ENCODE data around the gene NEK6.
A peak's percentile ranks its signal among the peaks of the same experiment; 100 is the strongest.
"Not testable (repeated sequence)": the region's sequence is repeated elsewhere in the genome, so short reads cannot be mapped to it uniquely, and the experiment has no call there.

Gene NEK6

DNA sequence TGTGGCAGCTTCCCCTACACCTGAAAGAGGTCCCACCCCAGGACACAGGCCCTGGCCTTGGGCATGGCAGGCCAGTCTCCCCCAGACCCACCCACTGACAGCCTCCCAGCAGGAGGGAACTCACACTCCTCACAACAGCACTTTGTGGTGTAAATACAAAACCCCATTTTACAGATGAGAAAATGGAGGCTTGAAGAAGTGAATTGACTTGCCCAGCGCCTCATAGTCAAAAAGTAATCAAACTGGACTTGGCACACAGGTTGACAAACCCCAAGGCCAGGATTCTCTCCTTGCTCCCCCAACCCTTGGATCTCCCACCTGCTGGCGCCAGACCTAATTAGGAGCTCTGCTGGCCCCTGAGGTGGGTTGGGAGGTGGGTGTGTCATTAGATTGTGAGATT lies 29.2 kb upstream of the NEK6 start:
- DNase-seq (ENCODE audit: low read depth) = no peak

DNA sequence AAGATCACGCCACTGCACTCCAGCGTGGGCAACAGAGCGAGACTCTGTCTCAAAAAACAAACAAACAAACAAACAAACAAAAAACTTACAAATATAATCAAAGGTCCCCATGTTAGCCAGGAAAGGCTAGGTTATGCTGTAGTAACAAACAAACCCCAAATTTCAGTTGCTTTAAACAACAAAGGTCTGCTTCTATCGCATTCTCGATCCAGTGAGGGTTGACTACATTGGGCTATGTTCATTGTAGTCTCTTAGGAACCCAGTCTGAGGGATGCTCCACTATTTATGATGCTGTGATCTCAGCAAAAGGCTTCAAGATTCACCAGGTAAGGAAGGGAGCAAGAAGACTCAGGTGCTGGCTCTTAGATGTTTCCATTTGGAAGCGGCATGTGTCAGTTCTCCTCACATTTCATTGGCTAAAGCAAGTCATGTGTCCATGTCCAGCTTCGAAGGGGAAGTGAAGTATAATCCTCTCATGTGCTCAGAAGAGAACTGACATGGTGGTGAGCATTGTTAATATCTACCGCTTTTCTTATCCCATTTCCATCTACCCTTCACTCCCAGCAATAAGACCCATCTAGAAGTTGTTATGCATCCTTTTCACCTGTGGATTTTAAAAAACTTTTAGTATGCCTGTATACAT lies 26.5 kb upstream of the NEK6 start:
- no peak for DNase-seq (ENCODE audit: low read depth)

DNA sequence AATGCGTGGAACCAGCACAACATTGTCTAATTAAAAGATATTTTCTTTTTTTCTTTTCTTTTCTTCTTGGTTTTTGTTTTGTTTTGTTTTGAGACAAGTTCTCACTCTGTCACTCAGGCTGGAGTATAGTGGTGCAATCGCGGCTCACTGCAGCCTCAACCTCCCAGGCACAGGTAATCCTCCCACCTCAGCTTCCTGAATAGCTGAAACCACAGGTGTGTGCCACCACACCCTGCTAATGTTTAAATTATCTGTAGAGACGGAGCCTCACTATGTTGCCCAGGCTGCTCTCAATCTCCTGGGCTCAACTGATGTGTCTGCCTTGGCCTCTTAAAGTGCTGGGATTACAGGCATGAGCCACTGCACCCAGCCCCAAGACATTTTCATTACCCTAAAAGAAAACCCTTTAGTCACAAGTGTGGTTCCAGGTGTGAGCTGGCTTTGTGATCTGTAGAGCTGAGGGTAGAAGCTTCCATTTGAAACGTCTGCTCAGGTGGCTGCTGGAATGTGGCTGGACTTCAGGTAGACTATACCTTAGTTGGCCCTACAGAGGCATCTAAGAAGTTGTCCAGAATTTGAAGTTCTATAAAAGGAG lies 19.1 kb upstream of the NEK6 start:
- DNase-seq (ENCODE audit: low read depth) = no peak

DNA sequence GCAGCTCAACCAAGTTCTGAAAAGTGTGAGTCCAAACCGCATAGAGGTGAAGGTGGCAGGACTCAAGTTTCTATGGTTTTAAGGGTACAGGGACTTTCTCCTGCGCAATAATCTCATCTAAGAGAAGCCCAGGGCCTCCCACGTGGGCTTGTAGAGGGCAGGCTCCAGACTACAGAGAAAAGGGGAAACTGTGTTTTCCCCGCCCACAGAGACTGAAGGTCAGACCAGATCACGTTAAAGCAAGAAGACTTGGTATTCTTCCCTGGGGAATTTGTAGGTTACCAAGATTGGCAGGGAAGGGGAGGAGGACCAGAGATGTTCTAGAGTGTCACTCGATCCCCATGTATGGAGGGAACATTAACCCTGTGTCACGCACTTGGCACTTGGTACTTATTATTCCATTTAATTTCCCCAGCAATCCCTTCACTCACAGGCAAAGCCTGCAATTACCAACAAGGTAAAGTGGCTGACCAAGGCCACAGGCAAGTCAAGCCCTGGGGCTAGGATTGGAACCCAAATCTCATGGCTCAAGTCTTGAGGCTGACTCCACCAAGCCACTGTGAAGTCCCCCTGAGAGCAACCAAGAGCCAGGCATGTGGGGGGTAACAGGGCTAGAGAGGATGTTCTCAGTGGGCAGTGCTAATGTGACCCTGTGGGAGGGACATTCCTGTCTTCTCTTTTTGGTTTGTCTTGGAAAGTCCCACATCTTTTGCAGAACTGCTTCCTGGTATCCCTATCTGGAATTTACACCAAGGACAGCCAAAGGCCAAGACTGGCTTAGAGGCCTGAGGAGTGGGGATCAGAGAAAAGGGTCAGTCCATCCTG lies 18.3 kb upstream of the NEK6 start:
- DNase-seq (ENCODE audit: low read depth) = no peak

DNA sequence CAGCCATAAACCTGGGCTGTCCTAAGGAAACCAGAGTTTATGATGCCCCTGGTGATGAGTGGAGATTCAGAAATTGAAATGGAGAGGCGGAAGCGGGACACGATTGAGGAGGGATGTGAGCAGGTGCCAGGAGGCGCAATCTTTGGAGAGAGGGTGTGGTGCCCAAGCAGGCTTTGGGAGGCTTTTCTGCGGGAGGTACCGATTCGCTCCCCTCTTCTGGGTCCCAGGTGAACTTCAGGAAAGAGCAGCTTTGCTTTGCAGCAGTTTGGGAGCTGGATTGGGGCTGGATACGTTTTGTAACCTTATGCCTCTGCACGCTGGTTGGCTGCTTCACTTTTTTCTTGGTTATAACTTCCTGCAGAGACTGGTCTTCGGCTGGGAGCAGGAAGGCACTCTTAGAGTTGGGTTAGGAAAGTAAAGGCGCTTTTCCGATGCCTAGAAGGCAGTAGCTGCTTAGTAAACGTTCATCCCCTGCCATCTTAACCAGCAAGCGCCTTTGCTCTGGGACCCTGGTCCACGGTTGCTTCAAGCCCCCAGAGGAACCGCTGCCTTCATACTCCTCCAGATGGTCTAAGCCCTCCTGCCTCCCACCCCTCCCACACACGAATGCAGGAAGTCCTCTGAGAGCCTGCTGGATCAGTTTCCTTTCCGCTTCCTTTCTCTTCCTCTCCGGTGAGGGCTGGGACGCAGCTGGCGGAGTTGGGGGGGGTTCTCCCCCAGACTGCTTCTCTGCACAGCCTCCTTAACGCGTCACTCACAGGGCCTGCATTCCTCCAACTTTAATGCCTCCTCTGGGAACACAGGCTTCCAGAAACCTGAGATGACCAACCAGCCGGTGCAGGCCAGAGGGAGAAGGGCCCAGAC lies 15.2 kb upstream of the NEK6 start:
- peak; percentile 34 for DNase-seq (ENCODE audit: low read depth)

DNA sequence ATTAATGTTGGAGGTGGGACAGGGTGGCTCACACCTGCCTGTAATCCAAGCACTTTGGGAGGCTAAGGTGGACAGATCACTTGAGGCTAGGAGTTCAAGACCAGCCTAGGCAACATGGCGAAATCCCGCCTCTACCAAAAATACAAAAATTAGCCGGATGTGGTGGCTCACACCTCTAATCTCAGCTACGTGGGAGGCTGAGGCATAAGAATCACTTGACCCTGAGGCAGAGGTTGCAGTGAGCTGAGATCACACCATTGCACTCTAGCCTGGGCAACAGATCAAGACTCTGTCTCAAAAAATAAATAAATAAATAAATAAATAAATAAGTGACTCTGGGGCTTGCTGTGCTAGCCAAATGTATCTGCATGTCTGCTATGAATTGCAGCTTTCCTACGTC lies 10.4 kb upstream of the NEK6 start:
- not testable (repeated sequence) for DNase-seq (ENCODE audit: low read depth)

DNA sequence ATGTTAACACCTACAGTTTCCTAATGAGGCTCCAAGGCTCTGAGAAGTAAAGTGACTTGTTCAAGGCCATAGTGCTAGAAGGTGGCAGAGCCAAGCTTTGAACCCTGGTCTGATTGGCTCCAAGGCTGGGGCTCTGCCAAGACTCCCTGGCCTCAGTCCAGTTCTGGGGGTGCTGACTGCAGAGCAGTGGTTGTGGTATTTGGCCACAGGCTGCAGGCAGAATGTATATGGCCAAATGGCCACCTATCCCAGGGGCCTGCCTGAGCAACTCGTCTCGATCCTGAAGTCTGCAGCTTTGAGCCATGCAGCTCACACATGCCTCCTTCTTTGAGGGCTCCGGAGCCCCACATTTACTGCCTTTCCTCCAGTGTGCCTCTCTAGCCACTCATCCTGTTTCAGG lies 9.7 kb upstream of the NEK6 start:
- DNase-seq (ENCODE audit: low read depth) = no peak

DNA sequence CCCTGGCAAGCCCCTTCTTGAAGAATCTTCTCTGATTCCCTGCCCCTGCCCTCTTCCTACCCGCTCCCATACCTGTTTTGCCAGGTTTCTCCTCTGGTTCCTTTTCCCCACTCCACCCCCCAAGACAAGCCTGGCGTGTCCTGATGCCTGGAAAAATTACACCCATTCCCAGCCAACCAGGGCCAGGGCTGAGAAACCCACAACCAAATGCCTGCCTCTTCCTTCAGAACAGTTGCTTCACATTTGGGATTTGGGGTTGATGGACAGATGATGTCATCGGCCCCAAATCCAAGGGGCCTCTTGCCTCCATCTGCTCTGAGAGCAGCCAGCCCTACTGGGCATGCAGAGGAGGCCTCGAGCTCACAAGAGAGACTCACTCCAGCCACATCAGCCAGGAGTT lies 8.8 kb upstream of the NEK6 start:
- no peak for DNase-seq (ENCODE audit: low read depth)

DNA sequence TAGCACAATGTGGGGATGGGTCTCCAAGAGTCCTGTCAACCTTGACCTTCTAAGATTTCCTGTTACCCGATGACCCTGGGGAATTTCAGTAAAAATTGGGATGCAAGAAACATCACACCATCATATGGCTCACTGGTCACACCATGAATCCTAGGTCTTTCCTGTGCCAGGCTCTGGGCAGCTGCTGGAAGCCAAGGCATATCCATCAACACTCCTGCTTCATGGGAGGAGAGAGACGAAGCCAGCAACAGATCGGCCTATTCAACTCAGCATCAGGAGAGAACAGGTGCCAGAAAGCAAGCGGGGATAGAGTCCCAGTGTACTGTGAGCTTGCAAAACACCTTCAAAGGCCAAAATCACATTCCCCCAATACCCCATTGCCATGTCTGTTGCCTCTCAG lies 6.5 kb upstream of the NEK6 start:
- no peak for DNase-seq (ENCODE audit: low read depth)

DNA sequence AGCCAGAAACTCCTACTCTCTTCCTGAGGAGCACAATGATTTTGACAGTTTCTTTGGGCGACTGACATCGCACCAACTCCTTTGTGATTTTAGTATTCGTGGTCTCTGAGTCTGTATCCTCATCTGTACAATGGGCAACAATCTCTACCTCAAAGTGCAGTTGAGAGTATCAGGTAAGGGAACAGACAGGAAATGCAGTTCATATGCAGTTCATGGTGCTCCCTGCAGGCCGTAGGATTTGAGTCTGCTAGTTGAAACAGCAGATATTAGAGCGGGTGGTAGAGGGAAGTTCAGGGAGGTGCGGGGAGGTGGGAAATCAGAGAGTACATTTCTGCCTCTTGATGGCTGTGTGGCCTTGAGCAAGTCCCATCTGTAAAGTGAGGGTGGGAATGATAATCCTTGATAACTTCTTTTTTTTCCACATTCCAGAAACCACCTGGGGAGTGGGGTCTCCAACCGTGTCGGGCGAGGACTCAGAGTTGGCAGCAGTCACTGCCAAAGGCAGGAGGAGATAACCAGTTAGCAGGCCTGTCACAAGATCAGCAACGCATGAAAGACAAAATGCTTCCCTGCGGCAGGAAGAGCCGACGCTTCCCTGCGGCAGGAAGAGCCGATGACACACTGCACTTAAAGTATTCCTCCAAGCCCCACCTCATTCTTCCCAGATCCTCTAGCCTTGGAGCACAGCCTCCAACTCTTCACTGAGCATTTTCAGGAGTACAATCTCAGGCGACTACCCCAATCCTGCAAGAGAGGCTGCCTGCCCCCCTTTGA lies 6.0 kb upstream of the NEK6 start:
- DNase-seq (ENCODE audit: low read depth) = peak; percentile 91

DNA sequence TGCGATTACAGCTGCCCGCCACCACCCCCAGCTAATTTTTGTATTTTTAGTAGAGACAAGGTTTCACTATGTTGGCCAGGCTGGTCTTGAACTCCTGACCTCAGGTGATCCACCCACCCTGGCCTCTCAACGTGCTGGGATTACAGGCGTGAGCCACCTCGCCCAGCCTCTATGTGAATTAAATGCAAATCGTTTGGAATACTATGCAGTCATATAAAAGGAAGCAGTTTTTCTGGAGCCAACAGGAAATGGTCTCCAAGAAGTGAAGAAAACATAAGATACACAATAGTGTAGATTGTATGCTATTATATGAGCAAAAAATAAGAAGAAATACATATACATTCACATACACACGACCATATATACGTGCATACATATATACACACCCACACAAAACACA lies 4.9 kb upstream of the NEK6 start:
- DNase-seq (ENCODE audit: low read depth) = not testable (repeated sequence)

DNA sequence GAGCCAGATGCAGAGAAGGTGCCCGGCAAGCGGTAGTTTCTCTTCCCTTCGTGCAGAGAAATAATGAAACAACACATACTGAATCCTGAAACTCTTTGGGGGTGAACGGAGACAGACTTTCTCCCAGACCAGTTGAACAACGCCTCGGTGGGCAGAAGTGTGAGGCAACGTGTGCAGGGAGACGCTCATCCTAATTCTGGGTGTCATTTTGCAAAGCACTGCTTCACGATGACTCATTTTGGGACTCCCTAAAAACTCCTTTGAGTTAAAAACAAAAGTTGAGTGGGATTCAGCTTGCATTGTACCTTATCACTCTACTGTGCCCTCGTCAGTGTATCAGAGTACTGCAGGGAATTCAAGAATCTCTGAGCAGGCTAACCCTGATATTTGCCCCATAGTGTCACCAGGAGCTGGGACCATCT lies 3.5 kb upstream of the NEK6 start:
- no peak for DNase-seq (ENCODE audit: low read depth)

DNA sequence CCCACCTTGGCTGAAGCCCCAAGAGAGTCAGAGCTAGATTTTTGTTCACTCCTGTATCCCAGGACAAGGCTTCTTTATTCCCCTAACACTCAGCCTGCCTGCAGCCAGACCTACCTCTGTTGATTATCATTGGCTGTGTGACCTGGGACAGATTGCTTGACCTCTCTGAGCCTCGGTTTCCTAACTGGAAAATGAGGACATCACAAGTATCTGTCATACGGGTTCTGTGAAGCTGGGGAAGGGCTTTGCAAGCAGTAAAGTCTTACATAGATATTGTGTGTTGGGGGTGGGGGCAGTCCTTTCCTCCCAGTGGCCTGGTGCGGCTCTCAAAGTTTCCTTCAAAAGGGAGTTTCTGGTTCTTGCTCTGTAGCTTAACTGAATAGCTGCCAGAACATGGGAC lies 2.5 kb upstream of the NEK6 start:
- no peak for DNase-seq (ENCODE audit: low read depth)

DNA sequence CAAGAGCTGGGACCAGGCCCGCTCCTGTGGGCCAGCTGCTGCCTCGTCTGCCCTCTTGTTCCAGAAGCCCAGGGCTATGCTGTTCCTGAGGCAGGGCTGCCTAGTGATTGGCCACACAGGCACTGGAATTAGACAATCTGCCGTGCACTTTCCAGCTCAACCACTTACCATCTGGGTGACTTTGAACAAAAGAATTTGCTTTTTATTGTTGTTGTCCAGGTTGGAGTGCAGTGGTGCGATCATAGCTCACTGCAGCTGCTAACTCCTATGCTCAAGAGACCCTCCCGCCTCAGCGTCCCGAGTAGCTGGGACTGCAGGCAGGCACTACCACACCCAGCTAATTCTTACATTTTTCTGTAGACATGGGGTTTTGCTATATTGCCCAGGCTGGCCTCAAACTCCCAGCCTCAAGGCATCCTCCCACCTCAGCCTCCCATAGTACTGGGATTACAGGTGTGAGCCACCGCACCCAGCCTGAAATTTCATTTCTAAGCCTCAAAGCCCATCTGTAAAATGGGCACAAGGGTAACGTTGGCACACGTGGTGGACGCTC lies 1.2 kb upstream of the NEK6 start:
- DNase-seq (ENCODE audit: low read depth) = peak; percentile 95

DNA sequence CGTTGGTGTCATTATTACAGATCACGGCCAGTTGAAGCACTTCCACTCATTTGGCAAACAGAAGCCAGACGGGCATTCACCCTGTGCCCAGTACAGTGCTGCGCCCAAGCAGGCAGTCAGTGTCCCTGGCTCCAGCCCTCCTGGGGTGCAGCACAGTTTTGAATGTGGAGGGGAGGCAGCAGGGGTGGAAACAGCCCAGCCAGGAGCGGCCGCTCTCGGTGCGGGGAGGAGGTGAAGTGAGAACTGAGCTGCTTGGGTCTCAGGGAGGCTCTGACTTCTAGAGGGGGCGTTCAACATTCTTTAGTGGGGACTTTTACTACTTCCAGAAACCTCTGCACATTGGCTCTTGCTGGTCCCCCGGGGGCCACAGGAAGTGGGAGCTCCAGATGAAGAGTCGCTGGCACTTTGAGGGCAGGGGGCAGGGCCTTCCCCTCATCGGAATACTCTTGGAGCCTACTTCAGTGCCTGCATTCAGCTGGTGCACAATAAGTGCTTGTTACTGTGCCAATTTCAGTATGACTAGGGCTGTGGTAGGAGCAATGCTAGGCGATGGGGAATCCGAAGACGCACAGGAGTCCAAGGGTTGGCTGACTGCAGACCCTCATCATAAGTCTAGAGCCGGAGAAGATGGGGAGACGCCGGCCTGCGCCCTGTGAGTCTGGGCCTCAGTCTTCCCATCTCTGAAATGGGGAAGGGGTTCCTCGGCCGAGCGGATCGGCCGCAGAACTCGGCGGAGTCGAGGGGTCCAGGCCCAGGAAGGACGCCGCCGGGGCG lies 492 bp upstream of the NEK6 start:
- DNase-seq (ENCODE audit: low read depth) = peak; percentile 42

DNA sequence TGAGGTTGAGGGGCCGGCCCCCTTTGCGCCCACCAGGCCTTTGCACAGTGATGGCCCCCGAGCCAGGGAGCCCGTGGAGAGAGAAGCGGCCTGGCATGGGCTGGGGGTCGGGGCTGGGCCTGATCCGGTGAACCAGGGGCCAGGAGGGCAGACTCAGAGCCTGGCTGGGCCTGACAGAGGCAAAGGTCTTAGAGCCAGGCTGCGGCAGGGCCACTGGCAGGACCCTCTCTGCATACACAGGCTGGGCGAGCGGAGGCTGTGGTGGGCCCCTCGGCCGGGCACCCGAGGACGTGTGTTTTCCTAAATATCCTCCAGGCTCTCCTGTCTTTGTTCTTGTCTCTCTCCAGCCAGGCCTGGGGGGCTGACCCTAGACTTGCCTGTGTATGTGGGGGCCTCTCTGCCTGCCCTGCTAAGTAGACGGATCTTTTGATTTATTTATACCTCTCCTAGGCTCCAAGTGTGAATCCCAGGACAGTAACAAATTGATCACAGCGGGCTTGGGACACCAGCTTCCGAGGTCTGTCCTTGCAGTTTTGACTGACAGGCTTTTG lies 933 bp downstream of the NEK6 start:
- peak; percentile 50 for DNase-seq (ENCODE audit: low read depth)

DNA sequence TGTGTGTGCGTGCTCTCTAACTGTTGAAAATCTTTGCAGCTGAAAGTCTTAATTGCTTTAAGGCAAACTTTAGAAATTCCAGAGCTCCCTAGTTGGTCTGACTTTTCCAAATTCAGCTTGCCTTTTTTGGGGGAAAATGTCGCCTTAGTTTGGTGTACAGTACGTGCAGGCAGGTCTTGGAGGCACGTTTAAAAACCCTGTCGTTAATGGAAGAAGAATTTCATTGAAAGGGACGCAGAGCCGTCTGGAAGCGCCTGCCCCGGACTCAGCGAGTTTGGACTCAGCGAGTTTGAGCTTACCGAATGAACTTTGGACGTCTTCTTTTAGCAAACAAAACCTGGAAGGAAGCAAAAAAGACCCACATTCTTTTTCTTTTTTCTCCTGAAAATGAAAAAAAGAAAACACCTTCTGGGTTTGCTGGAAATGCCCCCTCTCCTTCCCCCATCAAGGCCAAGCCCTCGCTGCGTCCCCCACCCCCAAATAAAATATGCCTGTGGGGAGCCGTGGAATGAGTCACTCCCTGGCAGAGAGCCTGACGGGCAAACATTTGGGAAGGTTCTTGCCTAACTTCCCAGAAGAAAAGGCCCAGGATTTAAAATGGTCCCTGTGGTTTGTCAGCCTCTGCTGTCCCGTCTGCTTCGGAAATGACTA lies 1.5 kb downstream of the NEK6 start:
- peak; percentile 91 for DNase-seq (ENCODE audit: low read depth)

DNA sequence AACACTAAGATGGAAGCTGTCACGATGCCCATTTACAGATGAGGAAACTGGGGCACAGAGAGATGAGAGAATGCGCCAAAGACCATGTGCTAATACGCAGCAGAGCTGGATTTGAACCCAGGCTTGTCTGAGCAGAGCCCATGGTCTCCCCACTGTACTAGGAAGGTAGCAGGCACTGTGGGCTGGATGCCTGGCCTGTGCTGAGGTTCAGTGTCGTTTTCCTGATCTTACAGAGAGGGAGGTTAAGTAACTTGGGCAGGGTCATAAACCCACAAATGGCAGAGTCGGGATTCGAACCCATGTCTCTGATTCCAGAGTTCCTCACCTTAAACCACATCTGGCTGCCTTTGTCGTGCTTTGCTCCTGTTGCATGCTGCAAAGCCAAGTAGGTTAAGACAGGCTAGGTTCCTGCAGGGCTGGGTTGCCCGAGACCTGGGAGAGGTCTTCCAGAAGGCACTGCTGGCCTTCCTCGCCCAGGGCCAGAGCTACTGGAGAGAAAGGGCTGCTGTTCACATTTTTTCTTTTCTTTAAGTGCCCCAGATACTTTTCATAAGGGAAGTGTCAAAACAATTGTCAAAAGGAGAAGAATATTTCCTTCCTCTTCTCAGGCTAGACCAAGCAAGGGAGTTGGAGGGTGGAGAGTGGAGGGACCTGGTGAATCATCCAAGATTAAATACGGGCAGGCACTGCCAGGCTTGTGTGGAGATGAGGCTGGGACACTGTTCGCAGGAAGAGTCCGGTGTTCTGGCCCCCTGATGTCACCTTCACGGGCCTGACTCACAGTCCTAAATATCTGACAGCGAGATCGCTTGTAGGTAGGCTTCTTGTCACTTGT lies 3.2 kb downstream of the NEK6 start:
- peak; percentile 76 for DNase-seq (ENCODE audit: low read depth)

All from ELR (cell line).